Measurements from ENCODE around the gene MLN. TPM values are rescaled to one million over a fixed set of nuclear protein-coding genes. Genes with fewer than 3 reads are reported as not detected.

The MLN gene
- total RNA-seq, 1 experiment from 2014 or later: not detected

DNA sequence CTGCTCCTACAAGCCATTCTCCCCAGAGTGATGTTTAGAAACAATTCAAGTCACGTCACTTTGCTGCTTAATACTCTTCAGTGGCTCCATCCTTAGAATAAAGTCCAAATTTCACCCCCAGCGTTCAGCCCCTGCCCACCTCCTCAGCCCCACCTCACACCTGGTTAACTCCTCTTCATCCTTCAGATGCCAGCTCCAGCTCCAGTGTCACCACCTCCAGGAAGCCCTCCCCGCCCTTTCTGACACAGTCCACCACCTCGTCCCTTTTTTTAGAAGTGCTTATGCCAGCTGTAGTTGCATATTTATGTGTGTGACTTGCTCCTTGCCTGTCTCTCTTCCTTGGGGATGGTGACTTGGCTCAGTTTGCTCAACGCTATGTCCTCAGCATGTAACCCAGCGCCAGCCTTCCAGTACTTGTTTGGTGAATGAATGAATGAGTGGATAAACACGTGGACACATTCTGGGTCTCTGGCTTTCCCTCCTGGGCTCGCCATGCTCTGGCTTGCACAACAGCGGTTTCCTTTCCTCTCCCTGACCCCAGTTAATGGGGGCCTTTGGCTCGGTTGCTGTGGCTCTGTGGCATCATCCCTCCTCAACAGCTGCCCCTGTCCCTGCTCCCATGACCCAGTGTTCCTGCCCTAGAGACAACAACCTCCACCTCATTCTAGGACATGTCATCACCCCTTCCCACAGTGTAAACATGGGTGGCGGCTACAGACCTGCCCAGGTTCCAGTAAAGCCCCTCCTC, 53.4 kb downstream of the MLN start:
- H3K4me1 ChIP-seq (ENCODE audit: low read length): peaks cover 11% of the 10 kb centered on the region
- no peak overlapping the region for H3K4me2 ChIP-seq (ENCODE audit: low read depth, low read length, poor library complexity, severe bottlenecking)
- no peaks in the 10 kb centered on the region for H4K20me1 ChIP-seq (ENCODE audit: insufficient read depth, low read depth, low read length)
- H3K27ac ChIP-seq (ENCODE audit: low read length): no peak overlapping the region
- H3K9me2 ChIP-seq (replicated peaks; ENCODE audit: insufficient read depth, low read length): no peaks in the 10 kb centered on the region
- no peak overlapping the region for H2AFZ ChIP-seq (ENCODE audit: low read length)
- H3K4me3 ChIP-seq (ENCODE audit: low read length): no peak overlapping the region
- no peaks in the 10 kb centered on the region for H3K27me3 ChIP-seq (ENCODE audit: low read length)
- H3K9me3 ChIP-seq (ENCODE audit: low read length): no peaks in the 10 kb centered on the region
- DNase-seq: no peak
- H3K36me3 ChIP-seq (ENCODE audit: insufficient read depth, low read length): no peaks in the 10 kb centered on the region
- H3K9ac ChIP-seq (ENCODE audit: low read length): no peak overlapping the region
- H3K79me2 ChIP-seq (ENCODE audit: low read length): no peaks in the 10 kb centered on the region

DNA sequence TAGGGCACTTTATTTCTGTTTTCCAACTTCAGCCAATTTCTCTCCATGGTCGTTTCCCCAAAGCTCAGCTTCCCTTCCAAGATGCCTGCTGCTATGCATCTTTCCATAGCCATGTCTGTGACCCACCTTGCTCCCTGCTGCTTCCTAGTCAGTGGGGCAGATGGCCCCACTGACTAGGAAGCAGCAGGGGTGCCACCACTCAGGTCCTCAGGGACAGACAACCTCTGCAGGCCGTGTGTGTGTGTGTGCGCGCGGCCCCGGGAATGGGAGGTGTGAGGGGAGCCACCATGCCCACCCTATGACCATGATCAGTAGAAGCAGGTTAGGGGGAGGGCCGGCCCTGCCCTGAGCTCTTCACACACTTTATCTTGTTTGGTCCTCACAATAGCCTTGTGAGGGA, 54.4 kb downstream of the MLN start:
- no peak overlapping the region for H3K9ac ChIP-seq (ENCODE audit: low read length)
- no peak overlapping the region for H3K4me2 ChIP-seq (ENCODE audit: low read depth, low read length, poor library complexity, severe bottlenecking)
- no peaks in the 10 kb centered on the region for H3K79me2 ChIP-seq (ENCODE audit: low read length)
- H3K4me3 ChIP-seq (ENCODE audit: low read length): no peak overlapping the region
- H4K20me1 ChIP-seq (ENCODE audit: insufficient read depth, low read depth, low read length): no peaks in the 10 kb centered on the region
- no peaks in the 10 kb centered on the region for H3K9me3 ChIP-seq (ENCODE audit: low read length)
- H3K4me1 ChIP-seq (ENCODE audit: low read length): peaks cover 1% of the 10 kb centered on the region
- no peaks in the 10 kb centered on the region for H3K27me3 ChIP-seq (ENCODE audit: low read length)
- no peaks in the 10 kb centered on the region for H3K9me2 ChIP-seq (replicated peaks; ENCODE audit: insufficient read depth, low read length)
- no peak for DNase-seq
- H3K36me3 ChIP-seq (ENCODE audit: insufficient read depth, low read length): no peaks in the 10 kb centered on the region
- H2AFZ ChIP-seq (ENCODE audit: low read length): no peak overlapping the region
- no peak overlapping the region for H3K27ac ChIP-seq (ENCODE audit: low read length)

DNA sequence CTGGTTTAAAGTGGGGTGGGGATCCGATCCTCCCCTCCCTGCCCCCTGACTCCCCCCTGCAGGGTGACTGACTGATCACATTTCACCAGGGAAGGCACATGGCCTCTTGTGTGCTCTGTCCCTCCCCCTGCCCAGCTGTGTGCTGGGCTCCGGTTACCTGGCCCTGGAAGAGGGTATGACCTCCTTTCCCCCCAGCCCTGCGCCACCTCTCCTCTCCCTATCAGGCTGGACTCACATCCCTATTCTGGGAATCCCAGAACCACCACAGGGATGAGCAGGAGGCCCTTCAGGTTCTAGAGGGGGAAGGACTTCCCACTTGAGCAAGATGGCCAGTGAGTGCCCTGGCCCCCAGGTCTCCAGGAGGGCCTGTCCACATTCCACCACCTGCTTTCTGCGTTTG, 55.0 kb downstream of the MLN start:
- H2AFZ ChIP-seq (ENCODE audit: low read length): no peak overlapping the region
- H3K9ac ChIP-seq (ENCODE audit: low read length): no peak overlapping the region
- no peaks in the 10 kb centered on the region for H3K9me3 ChIP-seq (ENCODE audit: low read length)
- H4K20me1 ChIP-seq (ENCODE audit: insufficient read depth, low read depth, low read length): no peaks in the 10 kb centered on the region
- no peak overlapping the region for H3K27ac ChIP-seq (ENCODE audit: low read length)
- no peaks in the 10 kb centered on the region for H3K79me2 ChIP-seq (ENCODE audit: low read length)
- H3K9me2 ChIP-seq (replicated peaks; ENCODE audit: insufficient read depth, low read length): no peaks in the 10 kb centered on the region
- DNase-seq: no peak
- no peaks in the 10 kb centered on the region for H3K36me3 ChIP-seq (ENCODE audit: insufficient read depth, low read length)
- H3K4me1 ChIP-seq (ENCODE audit: low read length): peaks cover 3% of the 10 kb centered on the region; the same call in 1 of the 2 replicates
- no peak overlapping the region for H3K4me2 ChIP-seq (ENCODE audit: low read depth, low read length, poor library complexity, severe bottlenecking)
- H3K27me3 ChIP-seq (ENCODE audit: low read length): no peaks in the 10 kb centered on the region
- H3K4me3 ChIP-seq (ENCODE audit: low read length): no peak overlapping the region

DNA sequence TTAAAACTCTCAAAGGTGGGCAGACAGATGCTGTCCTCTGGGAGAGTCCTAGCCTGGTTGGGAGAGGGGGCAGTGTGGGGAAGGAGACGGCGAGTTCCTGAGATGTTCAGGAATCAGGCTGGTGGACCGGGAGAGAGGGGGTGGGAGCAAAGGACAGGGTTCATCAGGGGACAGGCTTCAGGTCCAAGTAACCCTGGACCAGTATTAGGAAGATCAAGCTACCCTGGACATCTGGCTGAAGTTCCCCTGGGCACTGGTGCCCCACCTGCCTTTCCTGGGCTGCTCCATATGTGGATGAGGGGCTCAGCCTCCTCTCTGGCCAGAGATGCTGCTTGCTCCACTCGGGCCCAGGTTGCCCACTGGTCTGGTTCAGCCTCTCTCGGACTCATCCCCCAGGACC, 56.0 kb downstream of the MLN start:
- H3K27ac ChIP-seq (ENCODE audit: low read length): no peak overlapping the region
- H3K9ac ChIP-seq (ENCODE audit: low read length): no peak overlapping the region
- no peak for DNase-seq
- H3K4me2 ChIP-seq (ENCODE audit: low read depth, low read length, poor library complexity, severe bottlenecking): no peak overlapping the region
- peaks cover 3% of the 10 kb centered on the region; the same call in 1 of the 2 replicates for H3K4me1 ChIP-seq (ENCODE audit: low read length)
- no peaks in the 10 kb centered on the region for H3K27me3 ChIP-seq (ENCODE audit: low read length)
- H3K9me3 ChIP-seq (ENCODE audit: low read length): no peaks in the 10 kb centered on the region
- no peaks in the 10 kb centered on the region for H3K9me2 ChIP-seq (replicated peaks; ENCODE audit: insufficient read depth, low read length)
- H3K79me2 ChIP-seq (ENCODE audit: low read length): no peaks in the 10 kb centered on the region
- no peak overlapping the region for H3K4me3 ChIP-seq (ENCODE audit: low read length)
- H4K20me1 ChIP-seq (ENCODE audit: insufficient read depth, low read depth, low read length): no peaks in the 10 kb centered on the region
- no peaks in the 10 kb centered on the region for H3K36me3 ChIP-seq (ENCODE audit: insufficient read depth, low read length)
- no peak overlapping the region for H2AFZ ChIP-seq (ENCODE audit: low read length)

DNA sequence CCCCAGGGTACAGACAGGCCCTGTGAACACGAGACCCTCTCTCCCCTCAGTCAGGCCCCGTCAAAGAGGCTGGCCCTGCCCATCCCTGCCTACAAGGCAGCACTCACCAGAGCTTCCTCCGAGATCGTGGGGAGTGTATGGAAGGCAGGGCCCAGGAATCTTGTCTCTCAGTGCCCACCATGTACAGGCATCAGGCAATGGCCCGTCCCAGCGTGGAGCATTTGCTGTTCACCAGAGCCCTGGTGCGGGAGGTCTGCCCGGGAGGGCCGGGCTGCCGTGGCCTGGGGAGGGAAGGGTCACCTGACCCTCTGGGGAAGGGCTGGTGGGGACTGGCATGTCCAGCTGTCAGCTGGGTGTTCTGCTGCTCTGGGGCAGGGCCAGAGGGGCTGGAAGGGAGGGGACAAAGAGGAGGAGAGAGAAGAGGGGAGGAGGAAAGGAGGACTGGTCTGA, 57.1 kb downstream of the MLN start, which contains the start of gene IP6K3:
Gene IP6K3, minus strand, starts transcription at position 255 of the 450 bp plus-strand sequence. CDS start 11,429 bp downstream, outside the sequence.
- no peaks in the 10 kb centered on the region for H3K9me2 ChIP-seq (replicated peaks; ENCODE audit: insufficient read depth, low read length)
- H2AFZ ChIP-seq (ENCODE audit: low read length): no peak within 1 kb of the TSS
- H3K4me3 ChIP-seq (ENCODE audit: low read length): no peak within 1 kb of the TSS
- no peak for DNase-seq
- H3K79me2 ChIP-seq (ENCODE audit: low read length): no peaks in the 10 kb centered on the region
- no peaks in the 10 kb centered on the region for H4K20me1 ChIP-seq (ENCODE audit: insufficient read depth, low read depth, low read length)
- no peaks in the 10 kb centered on the region for H3K27me3 ChIP-seq (ENCODE audit: low read length)
- H3K27ac ChIP-seq (ENCODE audit: low read length): no peak within 1 kb of the TSS
- no peaks in the 10 kb centered on the region for H3K9me3 ChIP-seq (ENCODE audit: low read length)
- H3K4me1 ChIP-seq (ENCODE audit: low read length): peaks cover 3% of the 10 kb centered on the region; the same call in 1 of the 2 replicates
- H3K9ac ChIP-seq (ENCODE audit: low read length): no peak within 1 kb of the TSS
- H3K36me3 ChIP-seq (ENCODE audit: insufficient read depth, low read length): no peaks in the 10 kb centered on the region
- no peak within 1 kb of the TSS for H3K4me2 ChIP-seq (ENCODE audit: low read depth, low read length, poor library complexity, severe bottlenecking)

DNA sequence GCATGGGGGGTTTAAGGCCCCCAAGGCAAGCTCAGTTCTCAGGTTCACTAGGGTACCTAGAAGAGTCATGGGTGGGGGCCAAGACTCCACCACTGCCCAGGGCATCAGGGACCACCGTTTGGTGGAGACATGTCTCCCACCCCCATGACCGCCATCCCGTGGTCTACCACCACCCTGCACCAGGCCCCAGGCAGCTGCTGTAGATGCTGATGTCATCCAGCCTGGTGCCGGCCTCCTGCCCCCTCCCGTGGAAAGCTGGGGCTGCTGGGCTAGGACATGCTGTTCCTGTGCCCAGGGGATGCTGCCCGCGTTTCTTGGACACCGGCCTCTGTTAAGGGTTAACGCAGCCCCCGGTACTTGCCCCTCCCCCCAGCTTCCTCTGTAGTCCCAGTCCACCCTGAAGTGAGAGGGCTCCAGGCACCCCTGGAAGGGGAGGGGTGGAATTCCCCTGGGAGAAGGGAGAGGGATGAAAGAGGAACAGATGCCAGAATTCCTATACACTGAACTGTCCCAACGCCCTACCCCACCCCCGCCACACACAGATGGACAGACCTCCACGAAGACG, 57.7 kb downstream of the MLN start:
- Histone ChIP-seq H3K79me2 (ENCODE audit: low read length) (no peaks in the 10 kb centered on the region), H3K4me2 (ENCODE audit: low read depth, low read length, poor library complexity, severe bottlenecking) (no peak overlapping the region), H3K36me3 (ENCODE audit: insufficient read depth, low read length) (no peaks in the 10 kb centered on the region), H3K27me3 (ENCODE audit: low read length) (no peaks in the 10 kb centered on the region), H4K20me1 (ENCODE audit: insufficient read depth, low read depth, low read length) (no peaks in the 10 kb centered on the region), H3K9ac (ENCODE audit: low read length) (no peak overlapping the region), H3K4me3 (ENCODE audit: low read length) (no peak overlapping the region), H3K9me2 (replicated peaks; ENCODE audit: insufficient read depth, low read length) (no peaks in the 10 kb centered on the region), H3K27ac (ENCODE audit: low read length) (no peak overlapping the region), H2AFZ (ENCODE audit: low read length) (no peak overlapping the region), H3K9me3 (ENCODE audit: low read length) (no peaks in the 10 kb centered on the region), H3K4me1 (ENCODE audit: low read length) (peaks cover 3% of the 10 kb centered on the region; the same call in 1 of the 2 replicates)
- no peak for DNase-seq

DNA sequence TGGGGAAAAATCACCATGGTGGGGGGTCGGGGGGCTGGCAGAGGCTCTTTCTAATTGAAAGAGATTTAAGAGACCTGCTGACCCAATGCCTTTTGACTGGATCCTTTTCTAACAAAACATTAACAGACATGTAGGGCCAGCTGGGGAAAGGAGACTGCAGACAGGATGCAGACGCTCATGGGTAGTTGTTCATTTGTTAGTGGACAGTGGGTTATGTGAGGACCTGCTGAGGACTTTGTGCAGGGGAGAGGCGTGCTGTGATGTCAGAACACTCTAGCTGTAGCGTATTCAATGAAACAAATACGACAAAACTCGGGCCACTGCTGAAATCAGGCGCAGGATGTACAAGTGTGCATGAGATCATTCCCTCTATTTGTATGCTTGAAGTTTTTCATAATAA, 58.3 kb downstream of the MLN start:
- Histone ChIP-seq H4K20me1 (ENCODE audit: insufficient read depth, low read depth, low read length) (no peaks in the 10 kb centered on the region), H3K36me3 (ENCODE audit: insufficient read depth, low read length) (no peaks in the 10 kb centered on the region), H3K4me3 (ENCODE audit: low read length) (no peak overlapping the region), H3K27me3 (ENCODE audit: low read length) (no peaks in the 10 kb centered on the region), H2AFZ (ENCODE audit: low read length) (no peak overlapping the region), H3K9ac (ENCODE audit: low read length) (no peak overlapping the region), H3K79me2 (ENCODE audit: low read length) (no peaks in the 10 kb centered on the region), H3K27ac (ENCODE audit: low read length) (no peak overlapping the region), H3K9me2 (replicated peaks; ENCODE audit: insufficient read depth, low read length) (no peaks in the 10 kb centered on the region), H3K4me1 (ENCODE audit: low read length) (peaks cover 3% of the 10 kb centered on the region; the same call in 1 of the 2 replicates), H3K4me2 (ENCODE audit: low read depth, low read length, poor library complexity, severe bottlenecking) (no peak overlapping the region), H3K9me3 (ENCODE audit: low read length) (no peaks in the 10 kb centered on the region)
- no peak for DNase-seq

DNA sequence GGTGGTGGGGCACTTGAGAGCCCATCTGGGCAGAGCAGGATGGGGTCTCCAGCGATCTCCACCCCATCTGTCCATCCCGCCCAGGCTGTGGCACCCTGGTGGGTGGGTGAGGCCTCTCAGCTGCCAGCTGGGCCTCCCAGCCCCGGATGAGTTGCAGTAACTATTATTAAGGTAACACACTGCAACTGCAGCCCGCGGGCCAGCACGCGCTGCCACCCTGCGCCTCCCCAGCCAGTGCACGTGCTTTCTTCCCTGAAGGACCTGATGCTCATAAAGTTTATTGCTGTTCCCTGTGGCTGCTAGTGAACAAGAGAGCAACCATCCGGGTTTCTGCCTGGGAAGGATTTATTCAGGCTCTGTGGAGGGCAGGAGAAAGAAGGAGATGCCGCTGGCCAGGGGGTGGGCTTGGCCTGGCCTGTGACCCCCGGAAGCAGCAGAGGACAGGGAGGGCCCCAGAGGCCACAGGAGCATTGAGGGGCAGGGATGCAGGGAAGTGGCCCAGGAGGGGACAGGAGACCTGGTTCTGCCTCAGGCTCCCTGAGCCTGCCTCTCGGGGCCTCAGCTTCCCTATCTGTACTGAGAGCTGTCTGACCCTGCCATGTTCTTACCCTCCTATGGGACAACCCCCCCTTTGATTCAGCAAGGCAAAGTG, 58.8 kb downstream of the MLN start:
- peaks cover 3% of the 10 kb centered on the region; the same call in 1 of the 2 replicates for H3K4me1 ChIP-seq (ENCODE audit: low read length)
- no peaks in the 10 kb centered on the region for H3K9me3 ChIP-seq (ENCODE audit: low read length)
- H3K4me2 ChIP-seq (ENCODE audit: low read depth, low read length, poor library complexity, severe bottlenecking): no peak overlapping the region
- H4K20me1 ChIP-seq (ENCODE audit: insufficient read depth, low read depth, low read length): no peaks in the 10 kb centered on the region
- no peaks in the 10 kb centered on the region for H3K79me2 ChIP-seq (ENCODE audit: low read length)
- H3K4me3 ChIP-seq (ENCODE audit: low read length): no peak overlapping the region
- H3K36me3 ChIP-seq (ENCODE audit: insufficient read depth, low read length): no peaks in the 10 kb centered on the region
- no peaks in the 10 kb centered on the region for H3K27me3 ChIP-seq (ENCODE audit: low read length)
- peak; percentile 46 for DNase-seq
- H2AFZ ChIP-seq (ENCODE audit: low read length): no peak overlapping the region
- no peak overlapping the region for H3K9ac ChIP-seq (ENCODE audit: low read length)
- H3K9me2 ChIP-seq (replicated peaks; ENCODE audit: insufficient read depth, low read length): no peaks in the 10 kb centered on the region
- H3K27ac ChIP-seq (ENCODE audit: low read length): no peak overlapping the region

Data from Karpas-422 (cell line).